T-helper 1 cell (primary cell): ENCODE measurements around the gene TLR2.

Experiments used
- DNase-seq, 5 donors: peaks; one replicate each; pipeline ENCODE4 v3.0.0-alpha.2; 2012 to 2020

The TLR2 gene

GRCh38 chr4:153733751-153734448, 49.8 kb downstream of the TLR2 start:
- DNase-seq = no peak

DNA sequence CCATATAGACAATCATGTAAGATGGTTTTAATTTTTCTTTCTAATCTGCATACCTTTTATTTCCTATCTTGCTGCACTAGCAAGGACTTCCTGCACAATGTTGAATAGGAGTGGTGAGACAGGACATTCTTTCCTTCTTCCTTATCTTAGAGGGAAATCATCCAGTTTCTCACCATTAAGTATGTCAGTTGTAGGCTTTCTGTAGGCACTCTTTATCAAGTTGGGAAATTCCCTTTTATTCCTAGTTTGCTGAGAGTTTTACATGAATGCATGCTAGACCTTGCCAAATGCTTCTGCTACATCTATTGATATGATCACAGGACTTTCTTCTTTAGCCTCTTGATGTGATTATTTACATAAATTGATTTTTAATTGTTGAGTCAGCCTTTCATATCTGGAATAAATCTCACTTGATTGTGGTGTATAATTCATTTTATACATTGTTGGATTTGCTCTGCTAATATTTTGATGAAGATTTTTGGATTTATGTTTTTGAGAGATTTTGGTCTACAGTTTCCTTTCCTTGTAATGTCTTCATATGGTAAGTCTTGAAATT, 51.9 kb downstream of the TLR2 start:
- DNase-seq = no peak

DNA sequence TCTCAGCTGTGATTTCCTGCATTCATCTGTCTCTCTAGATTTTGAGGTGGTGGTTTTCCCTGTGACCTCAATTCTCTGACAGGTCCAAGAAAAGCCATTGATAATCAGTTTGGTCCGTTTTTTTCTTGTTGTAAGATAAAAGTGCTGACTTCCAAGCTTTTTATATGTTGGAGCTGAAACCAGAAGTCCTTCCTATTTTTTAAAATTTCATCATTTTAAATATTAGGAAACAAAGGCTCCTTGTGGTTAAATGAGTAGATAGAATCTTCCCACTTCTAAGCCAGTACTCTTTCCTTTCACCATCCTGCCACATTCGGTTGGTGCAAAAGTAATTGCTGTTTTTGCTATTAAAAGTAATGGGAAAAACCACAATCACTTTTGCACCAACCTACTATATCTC, 57.5 kb downstream of the TLR2 start:
- DNase-seq = no peak

DNA sequence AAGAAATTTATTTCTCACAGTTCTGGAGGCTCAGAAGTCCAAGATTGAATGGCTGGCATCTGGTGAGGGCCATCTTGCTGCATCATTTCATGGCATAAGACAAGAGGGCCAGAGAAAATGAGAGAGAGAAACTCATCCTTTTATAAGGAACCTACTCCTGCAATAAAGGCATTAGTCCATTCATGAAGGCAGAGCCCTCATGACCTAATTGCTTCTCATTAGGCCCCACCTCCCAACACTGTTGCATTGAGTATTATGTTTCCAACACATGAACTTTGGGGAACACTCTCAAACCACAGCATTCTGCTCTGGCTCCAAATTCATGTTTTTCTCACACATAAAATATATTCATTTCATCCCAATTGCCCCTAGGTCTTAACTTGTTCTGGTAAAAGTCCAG, 61.6 kb downstream of the TLR2 start:
- DNase-seq = no peak

DNA sequence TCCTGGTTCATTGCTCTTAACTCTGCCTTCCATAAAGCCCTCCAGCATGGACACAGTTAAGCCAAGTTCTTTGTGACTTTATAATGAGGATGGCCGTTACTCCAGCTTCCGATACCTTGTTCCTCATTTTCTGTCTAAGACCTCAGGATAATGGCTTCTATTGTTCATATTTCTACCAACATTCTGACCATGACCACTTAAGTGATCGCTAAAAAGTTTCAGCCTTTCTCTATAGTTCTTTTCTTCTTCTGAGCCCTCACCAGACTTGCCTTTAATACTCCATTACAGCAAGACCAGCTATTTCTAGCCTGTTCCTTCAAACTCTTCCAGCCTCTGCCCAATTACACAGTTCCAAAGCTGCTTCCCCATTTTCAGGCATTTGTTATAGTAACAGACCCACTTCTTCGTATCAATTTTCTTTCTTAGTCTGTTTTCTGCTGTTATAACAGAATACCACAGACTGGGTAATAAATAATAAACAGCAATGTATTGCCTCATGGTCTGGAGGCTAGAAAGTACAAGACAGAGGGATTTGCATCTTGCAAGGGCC, 63.4 kb downstream of the TLR2 start:
- no peak for DNase-seq

DNA sequence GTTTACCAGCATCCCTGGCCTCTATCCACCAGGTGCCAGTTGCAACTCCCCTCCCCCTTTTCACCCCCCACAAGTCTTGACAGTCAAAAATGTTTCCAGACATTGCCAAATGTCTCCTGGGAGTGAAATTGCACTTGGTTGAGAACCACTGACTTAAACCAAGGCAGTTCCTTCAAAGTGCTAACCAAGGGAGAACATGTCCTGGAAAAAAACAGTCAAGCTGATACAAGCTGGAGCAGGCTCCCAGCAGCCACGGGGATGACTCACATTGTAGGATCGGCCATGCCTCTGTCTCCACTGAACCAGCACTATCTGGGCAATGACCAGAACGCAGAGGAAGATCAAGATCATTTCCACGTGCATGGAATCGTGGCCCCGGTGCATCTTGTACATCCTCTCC, 64.3 kb downstream of the TLR2 start:
- no peak for DNase-seq

DNA sequence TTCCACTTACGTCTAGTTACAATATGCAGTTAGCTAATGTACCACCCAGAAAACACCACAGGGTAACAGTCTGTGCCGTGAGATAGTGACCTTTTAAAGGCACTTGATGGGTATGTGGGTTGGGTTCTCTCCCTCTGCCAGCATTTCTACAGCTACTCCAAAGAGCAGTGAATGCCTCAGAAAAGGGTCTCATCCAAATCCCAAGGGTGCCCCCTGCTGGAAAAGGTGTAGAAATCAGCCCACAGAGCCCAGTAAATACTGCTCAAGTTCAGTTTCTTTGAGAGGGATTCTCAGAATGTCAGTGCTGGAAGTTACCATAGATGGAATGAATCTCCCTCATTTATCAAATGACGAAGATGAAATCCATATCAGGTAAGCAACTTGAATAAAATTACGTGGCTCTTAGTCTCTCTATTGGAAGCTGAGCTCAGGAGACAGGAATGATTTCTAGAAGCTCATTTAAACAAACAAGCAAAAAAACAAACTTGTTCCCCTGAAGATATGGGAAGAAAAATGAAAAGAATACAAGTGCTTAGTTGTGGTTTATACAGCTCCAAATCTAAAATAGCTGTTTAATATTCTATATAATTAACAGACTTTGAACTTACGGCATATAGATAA, 66.2 kb downstream of the TLR2 start:
- peak in 4 of 5 donors; percentile 27 to 62 (median 41) for DNase-seq

DNA sequence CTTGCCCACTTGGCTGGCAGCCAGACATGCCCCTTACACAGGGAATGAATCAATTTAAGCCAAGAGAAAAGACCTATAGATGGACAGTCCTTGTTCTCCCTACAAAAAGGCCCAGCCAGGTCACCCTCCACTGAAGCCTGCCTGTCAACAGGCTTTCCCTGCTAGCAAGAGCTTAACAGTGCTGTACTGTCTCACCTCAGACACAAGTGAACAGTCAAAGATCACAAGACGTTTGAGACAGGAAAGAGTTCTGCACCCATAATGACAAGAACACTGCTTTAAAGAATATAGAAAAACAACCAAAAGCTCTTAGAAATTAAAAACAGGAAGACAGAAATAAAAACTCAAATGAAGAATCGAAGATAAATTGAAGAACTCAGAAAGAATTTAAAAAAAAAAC, 71.1 kb downstream of the TLR2 start:
- no peak for DNase-seq
